Kidney (tissue), 14 donors: ENCODE data around the gene MC5R. TPM values are rescaled to one million over a fixed set of nuclear protein-coding genes. Genes with fewer than 3 reads are reported as not detected.

Experiments
- DNase-seq, 5 donors: peaks; one replicate each; pipeline ENCODE4 v3.0.0-alpha.2; 2013 to 2020
- FAIRE-seq: peaks from 2 replicates; lab custom pipeline; 2012; peaks lifted over from hg19 to GRCh38; lab: Jason Lieb, UNC
- H3K27ac ChIP-seq, 2 donors: one replicate each; pipeline ENCODE4 v1.7.0; 2013; ENCODE audit warnings: low read depth in 2 of 2, low read length in 2 of 2, inconsistent platforms in 1 of 2
- H3K27me3 ChIP-seq: one replicate; pipeline ENCODE4 v1.7.1; 2013; ENCODE audit warnings: low read length, inconsistent platforms; ENCODE audit not compliant: control insufficient read depth, insufficient read depth
- H3K36me3 ChIP-seq, 3 donors: one replicate each; pipeline versions ENCODE4 v1.7.0 to v1.7.1; 2013; ENCODE audit warnings: low read length in 3 of 3, control low read depth in 1 of 3, inconsistent platforms in 1 of 3; ENCODE audit not compliant: insufficient read depth in 3 of 3, control insufficient read depth in 2 of 3
- H3K4me1 ChIP-seq, 3 donors: one replicate each; pipeline versions ENCODE4 v1.7.0 to v1.7.1; 2013; ENCODE audit warnings: low read length in 3 of 3, inconsistent platforms in 1 of 3, low read depth in 1 of 3; ENCODE audit not compliant: control insufficient read depth in 2 of 3, insufficient read depth in 2 of 3
- H3K4me3 ChIP-seq, 3 donors: one replicate each; pipeline versions ENCODE4 v1.7.0 to v1.8.1; 2013; ENCODE audit warnings: low read length in 3 of 3, control low read depth in 1 of 3, inconsistent platforms in 1 of 3
- H3K9ac ChIP-seq, 3 donors: one replicate each; pipeline versions ENCODE4 v1.7.0 to v1.7.1; 2013; ENCODE audit warnings: low read length in 3 of 3, control low read depth in 1 of 3, inconsistent platforms in 1 of 3
- H3K9me3 ChIP-seq, 3 donors: one replicate each; pipeline versions ENCODE4 v1.7.0 to v1.7.1; 2013; ENCODE audit warnings: low read length in 3 of 3, control low read depth in 1 of 3, inconsistent platforms in 1 of 3; ENCODE audit not compliant: control insufficient read depth in 2 of 3, insufficient read depth in 1 of 3
- intact Hi-C: fragments of 100-400 bp; cut with DNase I; formaldehyde crosslinking; loops from one replicate; pipeline ENCODE4 v1.11.1; 2022
- polyA plus RNA-seq: library from polyadenylated mRNA; stranded (reverse); fragments of 350-450 nt; fragmentation: Illumina TruSeq; extraction: RNeasy Lipid Tissue Mini Kit (QIAGEN cat#74804); gene quantifications from one replicate; pipeline ENCODE4 v1.2.3, GENCODE V29; 2014; ENCODE audit warnings: low read depth, low replicate concordance; ENCODE audit not compliant: insufficient read depth
- total RNA-seq: library from RNA; stranded (reverse); fragmentation: NEBNext Ultra II Directional; extraction: Animal tissue kit (Norgen Biotek cat#: 25700); gene quantifications from one replicate; pipeline ENCODE4 v1.2.1, GENCODE V29; 2021
- TF ChIP-seq, protein P1 (sequence below): IDR thresholded peaks from 3 replicates; pipeline ENCODE4 v1.5.1; 2012; ENCODE audit warnings: mild to moderate bottlenecking, moderate library complexity, borderline replicate concordance; ENCODE audit not compliant: insufficient read depth; ENCODE audit errors: extremely low read depth
- donor health status: control.
- donor health status: control.
- donor health status: control.
- donor health status: control.
- donor health status: control.
- donor health status: DM: yes; HTN: yes; CAD: no.
- donor health status: Normal renal cell carcinoma (clear cell type).

MC5R gene
- total and polyA plus RNA-seq, 2 donors from 2014 or later: not detected

DNA sequence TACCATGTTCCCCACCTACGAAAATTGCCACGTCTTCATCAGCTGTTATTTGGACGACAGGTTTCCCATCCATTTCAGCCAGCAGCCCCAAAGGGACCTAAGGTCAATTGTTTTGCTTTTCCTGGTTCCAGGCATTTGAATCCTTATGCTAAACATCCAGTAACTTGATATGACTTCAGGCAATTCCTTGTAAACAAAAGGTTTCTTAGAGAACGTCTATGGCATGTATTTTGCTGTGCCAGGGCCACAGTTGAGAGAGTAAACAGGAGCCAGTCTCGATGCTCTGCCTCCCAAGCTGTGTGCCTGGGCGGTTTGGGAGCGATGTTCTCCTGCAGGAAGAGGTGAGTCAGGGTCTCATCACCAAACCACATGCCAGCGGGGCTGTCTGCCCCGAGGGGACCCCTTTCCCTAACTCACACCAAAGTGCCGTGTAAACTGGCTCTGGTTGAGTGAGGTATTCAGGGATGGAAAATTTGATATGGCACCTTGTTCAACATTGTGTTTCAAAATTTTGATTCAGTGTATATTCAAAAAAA, 12.9 kb upstream of the MC5R start:
- no peak for FAIRE-seq
- no peaks in the 10 kb centered on the region for H3K4me1 ChIP-seq

DNA sequence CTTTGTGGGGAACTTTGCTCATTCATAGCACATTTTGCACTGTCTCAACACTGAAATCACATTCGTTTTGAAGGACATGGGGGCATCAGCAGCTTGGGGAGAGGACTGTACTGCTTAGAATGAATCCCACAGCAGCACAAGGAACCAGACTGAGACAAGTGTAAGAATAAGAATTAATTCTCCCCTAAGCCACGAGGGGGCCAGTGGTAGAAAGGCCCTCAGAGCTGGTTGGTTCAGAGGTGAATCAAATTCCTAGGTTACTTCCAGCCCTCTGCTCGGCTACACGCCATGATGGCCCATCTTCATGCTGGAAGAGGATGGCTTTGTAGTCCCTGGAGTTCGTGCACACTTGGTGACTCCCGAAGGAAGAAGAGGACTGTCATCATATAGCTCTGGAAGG, 12.0 kb upstream of the MC5R start:
- no peak overlapping the region for H3K27ac ChIP-seq
- H3K9ac ChIP-seq: no peak overlapping the region
- H3K36me3 ChIP-seq: no peaks in the 10 kb centered on the region
- H3K9me3 ChIP-seq: no peaks in the 10 kb centered on the region
- intact Hi-C loops: no loop called here
- H3K4me3 ChIP-seq: no peak overlapping the region
- FAIRE-seq: no peak
- TF ChIP-seq, protein P1, sequence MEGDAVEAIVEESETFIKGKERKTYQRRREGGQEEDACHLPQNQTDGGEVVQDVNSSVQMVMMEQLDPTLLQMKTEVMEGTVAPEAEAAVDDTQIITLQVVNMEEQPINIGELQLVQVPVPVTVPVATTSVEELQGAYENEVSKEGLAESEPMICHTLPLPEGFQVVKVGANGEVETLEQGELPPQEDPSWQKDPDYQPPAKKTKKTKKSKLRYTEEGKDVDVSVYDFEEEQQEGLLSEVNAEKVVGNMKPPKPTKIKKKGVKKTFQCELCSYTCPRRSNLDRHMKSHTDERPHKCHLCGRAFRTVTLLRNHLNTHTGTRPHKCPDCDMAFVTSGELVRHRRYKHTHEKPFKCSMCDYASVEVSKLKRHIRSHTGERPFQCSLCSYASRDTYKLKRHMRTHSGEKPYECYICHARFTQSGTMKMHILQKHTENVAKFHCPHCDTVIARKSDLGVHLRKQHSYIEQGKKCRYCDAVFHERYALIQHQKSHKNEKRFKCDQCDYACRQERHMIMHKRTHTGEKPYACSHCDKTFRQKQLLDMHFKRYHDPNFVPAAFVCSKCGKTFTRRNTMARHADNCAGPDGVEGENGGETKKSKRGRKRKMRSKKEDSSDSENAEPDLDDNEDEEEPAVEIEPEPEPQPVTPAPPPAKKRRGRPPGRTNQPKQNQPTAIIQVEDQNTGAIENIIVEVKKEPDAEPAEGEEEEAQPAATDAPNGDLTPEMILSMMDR: no peak
- DNase-seq: no peak
- H3K27me3 ChIP-seq: no peaks in the 10 kb centered on the region
- H3K4me1 ChIP-seq: no peaks in the 10 kb centered on the region

More for the DNA sequence above, 12.9 kb upstream of the MC5R start:
- Histone ChIP-seq H3K27ac (no peak overlapping the region), H3K9me3 (no peaks in the 10 kb centered on the region), H3K27me3 (no peaks in the 10 kb centered on the region), H3K9ac (no peak overlapping the region), H3K4me3 (no peak overlapping the region), H3K36me3 (no peaks in the 10 kb centered on the region)
- intact Hi-C loops: no loop called here
- TF ChIP-seq, protein P1: no peak
- no peak for DNase-seq

DNA sequence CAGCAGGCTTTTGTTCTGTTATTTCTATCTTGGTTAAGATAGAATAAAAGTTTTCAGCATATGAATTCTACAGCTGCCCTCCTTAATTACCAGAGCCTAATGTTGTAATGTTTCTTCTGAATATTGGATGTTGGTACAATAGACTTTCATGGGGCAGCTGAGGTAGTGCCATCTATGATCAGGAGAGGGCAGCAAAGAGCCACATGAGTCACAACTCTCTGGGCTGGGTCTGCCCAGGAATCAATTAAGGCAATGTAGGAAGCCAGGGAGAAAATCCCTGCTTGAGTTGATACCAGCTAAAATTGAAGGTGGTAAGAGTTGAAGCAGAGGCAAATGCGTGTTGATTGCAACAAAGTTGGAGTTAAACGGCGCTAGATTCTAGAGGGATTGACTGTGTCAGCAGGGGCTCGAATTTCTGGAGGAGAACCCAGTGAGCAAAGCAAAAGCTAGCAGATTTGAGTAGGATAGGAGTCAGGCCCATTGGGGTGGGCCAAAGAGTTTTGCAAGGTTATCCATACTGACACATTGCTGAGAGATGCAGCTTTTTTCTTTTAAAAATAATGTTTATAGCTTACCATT, 10.6 kb upstream of the MC5R start:
- H3K4me1 ChIP-seq: no peaks in the 10 kb centered on the region
- no peaks in the 10 kb centered on the region for H3K36me3 ChIP-seq
- H3K9ac ChIP-seq: no peak overlapping the region
- no peaks in the 10 kb centered on the region for H3K27me3 ChIP-seq
- TF ChIP-seq, protein P1: peak; percentile 76
- H3K4me3 ChIP-seq: no peak overlapping the region
- peak in 3 of 5 donors; percentile 70 to 82 (median 78) for DNase-seq
- no peaks in the 10 kb centered on the region for H3K9me3 ChIP-seq
- intact Hi-C loops: no loop called here
- no peak overlapping the region for H3K27ac ChIP-seq
- peak; percentile 76 for FAIRE-seq

DNA sequence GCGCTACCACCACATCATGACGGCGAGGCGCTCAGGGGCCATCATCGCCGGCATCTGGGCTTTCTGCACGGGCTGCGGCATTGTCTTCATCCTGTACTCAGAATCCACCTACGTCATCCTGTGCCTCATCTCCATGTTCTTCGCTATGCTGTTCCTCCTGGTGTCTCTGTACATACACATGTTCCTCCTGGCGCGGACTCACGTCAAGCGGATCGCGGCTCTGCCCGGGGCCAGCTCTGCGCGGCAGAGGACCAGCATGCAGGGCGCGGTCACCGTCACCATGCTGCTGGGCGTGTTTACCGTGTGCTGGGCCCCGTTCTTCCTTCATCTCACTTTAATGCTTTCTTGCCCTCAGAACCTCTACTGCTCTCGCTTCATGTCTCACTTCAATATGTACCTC, 2.3 kb downstream of the MC5R start:
- no peak for FAIRE-seq
- Histone ChIP-seq H3K9me3 (no peaks in the 10 kb centered on the region), H3K27me3 (peaks cover 3% of the 10 kb centered on the region), H3K9ac (no peak overlapping the region), H3K4me1 (no peaks in the 10 kb centered on the region), H3K27ac (no peak overlapping the region), H3K36me3 (no peaks in the 10 kb centered on the region), H3K4me3 (no peak overlapping the region)
- no peak for DNase-seq
- intact Hi-C loops: no loop called here
- TF ChIP-seq, protein P1: no peak
